NCI-H1436 (cell line): ENCODE data around the gene CACNA1D.
A peak's percentile ranks its signal among the peaks of the same experiment; 100 is the strongest.
"Not testable (repeated sequence)": the region's sequence is repeated elsewhere in the genome, so short reads cannot be mapped to it uniquely, and the experiment has no call there.

Experiments
- DNase-seq: peaks from one replicate; lab custom pipeline; 2025; lab: John Stamatoyannopoulos, UW

The CACNA1D gene

GRCh38 chr3:53493963-53494791, at the start of gene CACNA1D:
TSS of gene CACNA1D (plus strand) at chr3:53494611. CDS start at chr3:53495167, 556 bp downstream.
- peak; percentile 23 for DNase-seq

DNA sequence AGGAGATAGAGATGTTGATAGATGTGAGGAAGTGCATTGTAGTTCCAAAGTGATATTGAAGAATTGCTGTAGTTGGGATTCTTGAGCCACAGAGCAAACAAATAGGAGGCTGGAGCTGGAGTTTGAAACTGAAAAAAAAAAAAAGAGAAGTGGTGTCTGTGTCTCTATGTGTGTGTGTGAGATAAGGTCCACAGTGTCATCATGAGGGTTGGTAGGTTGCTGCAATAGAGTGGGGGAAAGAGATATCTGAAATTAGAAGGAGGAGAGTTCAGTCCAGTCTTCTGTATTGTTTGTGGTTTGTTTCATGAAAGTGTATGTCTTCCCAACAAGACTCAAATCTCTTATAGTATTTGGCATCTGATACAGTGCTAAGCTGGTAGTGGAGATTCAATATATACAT, 37.3 kb upstream of the CACNA1D start:
- no peak for DNase-seq

DNA sequence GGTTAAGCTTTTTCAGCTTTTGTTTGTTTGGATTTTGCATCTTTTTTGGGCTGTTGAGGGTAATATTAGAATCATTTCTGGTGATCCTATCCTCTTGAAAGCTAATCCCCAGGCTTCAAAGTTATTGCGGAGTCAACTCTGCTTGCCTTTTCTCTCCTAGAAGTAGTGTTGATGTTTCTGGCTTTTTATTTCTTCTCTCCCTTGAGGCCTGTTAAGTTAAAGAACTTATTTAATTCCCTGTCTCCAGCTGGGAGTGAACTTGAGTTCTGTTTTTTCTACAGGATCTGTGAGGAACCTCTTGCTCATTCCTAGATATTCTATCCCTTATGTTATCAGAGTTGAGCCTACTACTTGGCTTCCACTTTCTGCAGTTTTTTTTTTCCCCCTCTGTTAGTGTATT, 34.1 kb upstream of the CACNA1D start:
- no peak for DNase-seq

DNA sequence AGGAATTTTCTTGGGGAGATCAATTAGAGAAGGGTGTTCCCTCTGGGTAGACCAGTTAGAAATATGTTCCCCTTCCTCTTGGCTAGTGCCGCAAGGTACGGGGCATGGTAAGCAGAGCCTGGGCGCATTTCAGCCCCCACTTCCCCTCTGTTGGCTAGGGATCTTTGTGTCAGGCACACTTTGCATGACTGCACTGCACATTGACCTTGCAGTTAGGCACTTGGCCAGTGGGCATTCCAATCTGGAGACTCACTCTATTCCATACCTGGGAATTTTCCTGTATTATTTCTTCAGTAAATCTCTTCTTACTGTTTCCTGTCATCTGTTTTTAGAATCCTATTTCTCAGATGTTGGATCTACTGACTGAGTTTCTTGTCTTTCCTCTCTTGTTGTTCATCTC, 30.0 kb upstream of the CACNA1D start:
- no peak for DNase-seq

GRCh38 chr3:53469758-53470157, 24.7 kb upstream of the CACNA1D start:
- not testable (repeated sequence) for DNase-seq

GRCh38 chr3:53473422-53473821, 21.0 kb upstream of the CACNA1D start:
- no peak for DNase-seq

DNA sequence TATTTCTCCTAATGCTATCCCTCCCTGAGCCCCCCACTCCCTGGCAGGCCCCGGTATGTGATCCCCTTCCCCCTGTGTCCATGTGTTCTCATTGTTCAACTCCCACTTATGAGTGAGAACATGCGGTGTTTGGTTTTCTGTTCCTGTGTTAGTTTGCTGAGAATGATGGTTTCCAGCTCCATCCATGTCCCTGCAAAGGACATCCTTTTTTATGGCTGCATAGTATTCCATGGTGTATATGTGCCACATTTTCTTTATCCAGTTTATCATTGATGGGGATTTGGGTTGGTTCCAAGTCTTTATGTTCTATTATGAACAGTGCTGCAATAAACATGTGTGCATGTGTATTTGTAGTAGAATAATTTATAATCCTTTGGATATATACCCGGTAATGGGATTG, 18.0 kb upstream of the CACNA1D start:
- not testable (repeated sequence) for DNase-seq

GRCh38 chr3:53477689-53478088, 16.7 kb upstream of the CACNA1D start:
- not testable (repeated sequence) for DNase-seq

DNA sequence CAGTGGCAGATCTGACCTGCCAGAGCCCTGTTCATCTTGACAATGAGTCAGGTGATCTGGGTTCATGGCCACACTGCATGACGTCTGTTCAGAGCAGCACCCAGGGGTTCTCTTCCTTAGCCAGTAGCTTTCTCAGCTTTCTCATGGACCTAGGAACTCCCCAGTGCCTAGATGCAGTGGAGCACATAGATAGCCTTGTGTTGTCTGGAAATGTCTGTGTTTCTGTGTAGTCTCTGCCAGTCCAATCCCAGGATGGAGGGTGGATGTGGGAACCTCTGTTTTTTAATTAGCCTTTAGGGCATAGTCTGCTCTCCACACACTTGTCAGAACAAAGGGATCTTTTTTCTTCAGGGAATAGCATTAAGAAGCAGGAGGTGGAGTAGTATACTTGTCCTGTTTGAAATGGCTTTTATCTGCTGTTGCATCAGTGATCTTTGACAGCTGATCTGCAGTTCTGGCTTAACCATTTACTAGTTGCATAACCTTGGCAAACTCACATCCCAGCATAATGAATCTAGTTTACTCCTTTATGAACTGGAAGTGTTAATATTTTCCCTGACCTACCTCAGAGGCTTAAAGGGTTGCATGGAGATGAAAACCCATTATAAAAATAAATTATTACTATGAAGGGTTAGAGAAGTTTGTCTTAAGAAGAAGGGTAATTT, 16.1 kb upstream of the CACNA1D start:
- DNase-seq = no peak

GRCh38 chr3:53478921-53479664, 15.3 kb upstream of the CACNA1D start:
- no peak for DNase-seq

- no peak for DNase-seq
These were observed 12.2 kb upstream of the CACNA1D start for GRCh38 chr3:53482227-53482626.

DNA sequence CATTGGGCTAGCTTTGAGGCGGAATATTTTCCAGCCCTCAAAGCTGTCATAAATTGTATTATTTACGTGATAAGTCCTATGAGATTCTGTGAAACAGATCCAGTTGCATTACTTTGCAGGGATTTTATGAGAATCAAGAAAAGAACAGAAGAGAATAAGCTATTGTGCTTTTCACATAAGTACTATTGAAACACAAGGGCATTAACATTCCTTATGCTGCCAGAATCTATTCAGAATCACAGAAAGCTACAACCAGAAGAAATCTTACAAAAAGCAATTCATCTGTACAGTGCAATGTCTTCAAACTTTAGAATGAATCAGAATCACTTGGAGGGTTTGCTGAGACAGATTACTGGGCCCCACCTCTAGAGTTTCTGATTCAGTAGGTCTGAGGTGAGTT, 10.6 kb upstream of the CACNA1D start:
- no peak for DNase-seq

DNA sequence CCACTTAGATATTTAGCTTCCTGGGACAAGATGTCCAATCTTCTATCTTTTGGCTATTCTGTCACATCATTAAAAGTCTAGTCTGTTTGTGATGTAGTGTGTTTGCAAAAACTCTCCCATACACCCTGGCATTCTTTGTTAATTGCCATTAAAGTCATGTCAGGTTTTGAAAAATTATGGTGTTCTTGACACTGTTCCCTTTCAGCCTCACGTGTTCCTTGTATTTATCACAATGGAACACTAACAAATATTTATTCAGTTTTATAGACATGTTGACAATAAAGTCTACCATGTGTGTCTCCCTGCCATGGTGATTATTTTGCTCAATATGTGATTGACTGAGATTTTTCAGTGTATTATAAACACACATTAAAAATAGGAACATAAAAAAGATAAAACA, 9.4 kb upstream of the CACNA1D start:
- DNase-seq = no peak

GRCh38 chr3:53485675-53486403, 8.6 kb upstream of the CACNA1D start:
- no peak for DNase-seq

DNA sequence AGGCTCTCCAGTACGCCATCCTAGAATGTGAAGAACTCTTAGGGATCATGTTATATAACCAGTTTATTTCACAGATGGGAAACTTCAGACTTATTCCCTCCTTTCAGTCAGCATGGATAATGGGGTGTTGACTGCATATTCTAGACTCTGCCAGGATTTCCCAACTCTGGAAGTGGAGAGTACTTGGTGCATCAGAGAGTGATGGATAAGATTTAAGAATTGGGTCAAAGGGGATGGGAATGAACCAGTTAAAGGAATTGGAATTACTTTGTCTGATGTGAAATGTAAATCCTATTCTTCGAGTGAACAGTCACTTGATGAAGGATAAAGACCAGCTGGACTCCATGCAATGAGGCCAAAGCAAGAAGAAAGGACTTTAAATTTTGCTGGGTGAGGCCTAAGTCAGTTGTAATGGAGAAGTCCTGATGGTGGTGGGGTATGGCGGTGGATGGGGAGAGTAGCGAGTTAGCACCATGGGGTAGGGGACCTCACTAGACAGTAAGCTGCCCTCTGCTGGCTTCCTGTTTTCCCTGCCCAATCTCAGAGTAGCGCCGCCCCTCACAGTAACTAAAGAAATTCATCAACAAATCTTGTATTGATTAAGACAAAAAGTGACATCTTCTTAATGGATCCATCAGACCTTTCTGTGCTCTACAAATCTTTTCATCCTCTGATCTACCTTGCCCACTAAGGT, 7.3 kb upstream of the CACNA1D start:
- DNase-seq = no peak

DNA sequence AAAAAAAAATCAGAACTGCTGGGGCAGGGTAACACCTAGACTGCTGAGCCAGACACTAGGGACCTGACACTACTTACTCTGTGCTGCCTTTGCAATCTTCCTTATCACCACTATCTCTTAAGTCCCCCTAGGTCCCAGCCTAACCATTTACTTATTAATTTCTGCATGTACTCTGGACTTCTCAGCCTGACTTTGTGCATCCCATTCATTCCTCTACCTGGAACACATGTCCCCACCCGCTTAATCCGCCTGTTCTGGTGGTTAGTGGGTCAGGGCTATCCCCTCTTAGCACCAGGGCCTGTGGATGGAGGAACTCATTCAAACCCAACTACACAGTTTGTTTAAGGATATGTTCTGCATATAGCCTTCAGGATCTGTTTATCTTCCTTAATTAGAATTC, 5.0 kb upstream of the CACNA1D start:
- DNase-seq = no peak

GRCh38 chr3:53489787-53490458, 4.5 kb upstream of the CACNA1D start:
- no peak for DNase-seq

- DNase-seq = no peak
These were observed 3.9 kb upstream of the CACNA1D start for GRCh38 chr3:53490459-53490968.

DNA sequence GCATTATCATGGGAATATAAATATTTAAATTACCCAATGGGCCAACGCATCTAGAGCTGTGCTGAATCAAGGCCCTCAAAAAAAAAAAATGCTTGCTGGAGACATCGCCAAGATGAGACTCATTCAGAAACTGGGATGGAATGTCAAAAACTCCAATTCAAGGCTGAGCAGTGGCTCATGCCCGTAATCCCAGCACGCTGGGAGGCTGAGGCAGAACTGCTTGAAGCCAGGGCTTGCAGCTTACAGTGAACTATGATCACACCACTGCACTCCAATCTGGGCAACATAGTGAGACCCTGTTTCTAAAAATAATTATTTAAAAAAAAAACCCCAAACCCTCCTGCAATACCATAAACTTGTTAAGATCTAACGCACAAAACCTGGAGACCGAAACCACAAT, 3.1 kb upstream of the CACNA1D start:
- DNase-seq = no peak

DNA sequence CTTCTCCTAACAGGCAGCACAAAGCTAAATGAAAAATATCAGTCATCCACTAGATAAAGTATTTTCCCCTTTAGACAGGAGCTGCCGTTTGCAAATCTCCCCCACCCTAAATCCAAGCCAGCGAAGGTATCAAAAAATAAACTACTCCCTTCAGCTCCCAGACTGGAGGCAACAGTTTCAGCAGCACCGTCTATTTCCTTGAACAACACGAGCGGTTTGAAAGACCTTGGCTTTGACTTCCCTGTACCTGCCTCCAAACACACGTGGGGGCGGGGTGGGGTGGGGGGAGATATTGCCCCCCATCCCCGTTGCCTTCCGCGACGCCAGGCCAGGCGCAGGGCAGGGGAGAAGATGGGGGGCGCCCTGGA, 832 bp upstream of the CACNA1D start:
- DNase-seq = no peak

- no peak for DNase-seq
These were observed 722 bp downstream of the CACNA1D start for GRCh38 chr3:53495146-53495519.
